Tibial nerve (tissue), 4 donors: ENCODE measurements around the gene GPR15. TPM values are rescaled to one million over a fixed set of nuclear protein-coding genes. Genes with fewer than 3 reads are reported as not detected.

Source experiments
- DNase-seq, 2 donors: peaks; one replicate each; pipeline ENCODE4 v3.0.0-alpha.2; 2019; ENCODE audit warnings: low spot score in 2 of 2
- H3K27ac ChIP-seq, 4 donors: fragments of 200-600 bp; sonication (generic) in 3 of 4; one replicate each; pipeline ENCODE4 v1.5.1; 2017 to 2019; ENCODE audit warnings: mild to moderate bottlenecking in 1 of 4
- H3K27me3 ChIP-seq, 2 donors: fragments of 200-600 bp; sonication (generic) in 1 of 2; one replicate each; pipeline versions ENCODE4 v1.5.1 to v1.6.0; 2017 to 2019
- H3K36me3 ChIP-seq, 3 donors: fragments of 200-600 bp; sonication (generic); one replicate each; pipeline ENCODE4 v1.5.1; 2018 to 2019
- H3K4me1 ChIP-seq, 4 donors: fragments of 200-600 bp; sonication (generic) in 3 of 4; one replicate each; pipeline ENCODE4 v1.5.1; 2017 to 2019
- H3K4me3 ChIP-seq, 4 donors: fragments of 200-600 bp; sonication (generic) in 3 of 4; one replicate each; pipeline ENCODE4 v1.5.1; 2017 to 2019; ENCODE audit warnings: mild to moderate bottlenecking in 1 of 4, moderate library complexity in 1 of 4
- H3K9me3 ChIP-seq, 4 donors: fragments of 200-600 bp; sonication (generic) in 3 of 4; one replicate each; pipeline ENCODE4 v1.5.1; 2017 to 2019
- CTCF ChIP-seq, 5 experiments: fragments of 200-600 bp in 3 of 5; fragments of 450-650 bp in 2 of 5; sonication (generic) in 3 of 5; IDR thresholded peaks; one replicate each; pipeline ENCODE4 v1.5.1; 2016 to 2019; ENCODE audit warnings: antibody characterized with exemption in 5 of 5, mild to moderate bottlenecking in 3 of 5, moderate library complexity in 2 of 5
- EP300 ChIP-seq, 2 donors: sonication (generic); formaldehyde crosslinking; IDR thresholded peaks; one replicate each; pipeline ENCODE4 v1.6.1; 2017; ENCODE audit warnings: antibody characterized with exemption in 2 of 2, mild to moderate bottlenecking in 1 of 2
- POLR2A ChIP-seq, 2 donors: fragments of 450-650 bp; IDR thresholded peaks; one replicate each; pipeline ENCODE4 v1.6.1; 2017; ENCODE audit warnings: antibody characterized with exemption in 2 of 2, mild to moderate bottlenecking in 2 of 2, moderate library complexity in 2 of 2
- WGBS, 2 donors: methylation state at CpG; one replicate each; pipeline ENCODE4 v1.1.5; 2018; 5-methylcytosine and 5-hydroxymethylcytosine counted together
- total RNA-seq, 4 donors: library from RNA; depleted of rRNA; stranded (reverse); fragments of >200 nt; gene quantifications; one replicate each; pipeline ENCODE4 v1.1.0, GENCODE V29; 2016

GPR15 gene
- total RNA-seq, 4 donors from 2014 or later, result not detected

GRCh38 chr3:98521897-98522543, 9.8 kb upstream of the GPR15 start:
- H3K27me3 ChIP-seq, result no peaks in the 10 kb centered on the region
- peaks cover 0 to 24% (median 0%) of the 10 kb centered on the region in 3 donors for H3K36me3 ChIP-seq
- TF ChIP-seq EP300 (IDR thresholded peaks at IDR 0.05) (no peak), CTCF (IDR thresholded peaks at IDR 0.05) (no peak), POLR2A (IDR thresholded peaks at IDR 0.05) (no peak)
- peak in 1 of 2 donors; percentile 36 for DNase-seq
- H3K27ac ChIP-seq, result peak overlapping the region; percentile 91 to 99 (median 96)
- H3K9me3 ChIP-seq, result no peaks in the 10 kb centered on the region
- 1% methylated on average over 16 of the region's 16 CpGs for WGBS, 2 donors
- H3K4me1 ChIP-seq, result peaks cover 0 to 43% (median 7%) of the 10 kb centered on the region in 4 donors
- peak overlapping the region; percentile 69 to 94 (median 88) for H3K4me3 ChIP-seq

- DNase-seq, result peak; percentile 94 to 95
- peak within 1 kb of the TSS; percentile 69 to 94 (median 88) for H3K4me3 ChIP-seq
- peaks cover 0 to 43% (median 7%) of the 10 kb centered on the region in 4 donors for H3K4me1 ChIP-seq
- TF ChIP-seq EP300 (IDR thresholded peaks at IDR 0.05), result peak; percentile 93 to 96
- peak; percentile 83 to 93 for TF ChIP-seq POLR2A (IDR thresholded peaks at IDR 0.05)
- TF ChIP-seq CTCF (IDR thresholded peaks at IDR 0.05), result peak in 1 of 5 experiments; percentile 24
- 0 to 1% methylated on average over 32 to 52 of the region's 63 CpGs for WGBS, 2 donors
- H3K9me3 ChIP-seq, result no peaks in the 10 kb centered on the region
- no peaks in the 10 kb centered on the region for H3K27me3 ChIP-seq
- peaks cover 0 to 17% (median 0%) of the 10 kb centered on the region in 3 donors for H3K36me3 ChIP-seq
- H3K27ac ChIP-seq, result peak within 1 kb of the TSS; percentile 91 to 99 (median 96)
Measured at GRCh38 chr3:98522544-98523281, 9.1 kb upstream of the GPR15 start, which contains the start of gene CLDND1. Gene CLDND1 (minus strand): TSS chr3:98522902. CDS start chr3:98521424, 1,478 bp downstream.

- H3K9me3 ChIP-seq, result no peaks in the 10 kb centered on the region
- H3K27ac ChIP-seq, result no peak overlapping the region
- H3K36me3 ChIP-seq, result no peaks in the 10 kb centered on the region
- DNase-seq, result no peak
- no peaks in the 10 kb centered on the region for H3K27me3 ChIP-seq
- H3K4me3 ChIP-seq, result no peak overlapping the region
- peaks cover 0 to 21% (median 7%) of the 10 kb centered on the region in 4 donors for H3K4me1 ChIP-seq
- TF ChIP-seq POLR2A (IDR thresholded peaks at IDR 0.05) (no peak), EP300 (IDR thresholded peaks at IDR 0.05) (no peak), CTCF (IDR thresholded peaks at IDR 0.05) (no peak)
- 85 to 87% methylated on average over 6 of the region's 6 CpGs for WGBS, 2 donors
Measured at GRCh38 chr3:98525494-98525893, 6.3 kb upstream of the GPR15 start.

- H3K27me3 ChIP-seq, result no peaks in the 10 kb centered on the region
- no peaks in the 10 kb centered on the region for H3K9me3 ChIP-seq
- no peak overlapping the region for H3K27ac ChIP-seq
- no peak for TF ChIP-seq EP300 (IDR thresholded peaks at IDR 0.05)
- no peak for TF ChIP-seq CTCF (IDR thresholded peaks at IDR 0.05)
- no peak for TF ChIP-seq POLR2A (IDR thresholded peaks at IDR 0.05)
- H3K4me3 ChIP-seq, result no peak overlapping the region
- WGBS, 2 donors, result 34% methylated on average over 4 of the region's 4 CpGs
- no peaks in the 10 kb centered on the region for H3K36me3 ChIP-seq
- no peaks in the 10 kb centered on the region for H3K4me1 ChIP-seq
- no peak for DNase-seq
Measured at GRCh38 chr3:98528474-98529346, 3.1 kb upstream of the GPR15 start.
